Inflammatory macrophage (primary cell): ENCODE data around the gene DGKH.
"Not testable (repeated sequence)": the region's sequence is repeated elsewhere in the genome, so short reads cannot be mapped to it uniquely, and the experiment has no call there.

Experiments used
- DNase-seq, 2 donors: peaks; one replicate each; pipeline ENCODE4 v3.0.0-alpha.2; 2020 to 2022

DGKH gene

DNA sequence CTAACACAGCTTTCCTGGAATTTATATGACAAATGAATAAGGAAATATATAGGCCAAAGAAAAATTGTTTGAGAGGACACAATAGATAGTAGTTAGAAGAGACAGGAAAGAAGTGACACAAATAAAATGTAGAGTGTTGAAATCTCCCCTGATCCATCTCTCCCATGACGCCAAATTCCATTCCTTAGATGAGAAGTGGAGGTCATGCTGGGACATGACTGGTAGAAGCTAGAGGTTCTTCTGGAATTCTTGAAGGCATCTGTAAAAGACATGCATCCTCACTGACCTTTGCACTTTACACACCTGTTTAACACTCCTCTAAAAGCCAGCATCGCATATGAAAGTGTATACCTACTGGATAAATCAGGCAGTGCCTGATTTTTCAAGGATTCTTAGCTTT is 67.8 kb downstream of the DGKH start:
- DNase-seq, result no peak

- DNase-seq, result no peak
Measured at GRCh38 chr13:42119041-42119440, 70.6 kb downstream of the DGKH start.

DNA sequence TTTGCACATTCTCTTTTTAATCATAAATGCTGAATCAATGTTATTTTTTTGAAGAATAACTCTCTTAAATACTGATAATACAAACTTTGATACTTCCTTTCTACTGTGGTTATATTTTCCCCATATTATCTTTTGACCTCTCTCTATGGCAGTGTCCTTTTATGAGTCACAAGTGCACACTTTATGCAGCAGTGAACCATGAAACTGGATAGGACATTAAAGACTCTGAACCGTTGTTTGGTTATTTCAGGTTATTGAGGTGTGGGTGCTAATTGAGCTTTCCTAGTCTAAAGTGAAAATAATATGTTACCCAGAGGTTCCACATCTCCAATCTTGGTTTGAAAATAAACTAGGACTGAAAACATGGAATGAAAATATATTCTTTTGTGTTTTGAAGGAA is 71.4 kb downstream of the DGKH start:
- no peak for DNase-seq

DNA sequence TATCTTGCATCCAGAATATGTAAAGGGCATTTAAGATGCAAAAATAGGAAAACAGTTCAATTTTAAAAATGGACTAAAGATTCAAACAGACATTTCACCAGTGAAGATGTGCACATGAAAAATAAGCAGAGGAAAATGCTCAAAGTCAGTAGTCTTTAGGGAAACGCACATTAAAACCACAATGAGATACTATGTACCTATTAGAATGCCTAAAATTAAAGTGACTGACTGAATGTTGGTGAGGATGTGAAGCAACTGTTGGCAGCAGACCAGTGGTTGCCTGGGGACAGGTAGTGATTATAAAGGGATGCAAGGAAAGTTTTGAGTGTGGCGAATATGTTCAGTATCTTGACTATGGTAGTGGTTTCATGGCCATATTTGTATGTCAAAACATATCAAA is 75.2 kb downstream of the DGKH start:
- no peak for DNase-seq

DNA sequence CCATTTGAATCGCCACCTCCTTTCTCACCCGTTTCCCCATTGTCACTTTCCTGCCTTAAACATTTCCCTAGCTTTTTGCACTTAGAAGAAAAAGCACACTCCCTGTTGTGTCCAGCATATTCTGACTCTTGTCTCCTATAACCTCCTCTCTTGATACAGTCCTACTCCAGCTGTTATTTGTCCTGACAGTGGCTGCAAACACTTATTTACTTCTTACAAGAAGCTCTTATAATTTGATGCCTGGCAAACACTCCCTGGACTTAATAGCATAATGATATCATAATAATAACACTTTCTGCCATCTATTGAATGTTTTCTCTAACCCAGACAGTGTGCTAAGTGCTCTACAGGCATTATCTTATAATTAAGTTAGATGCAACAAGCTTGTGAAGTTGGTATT is 76.6 kb downstream of the DGKH start:
- no peak for DNase-seq

DNA sequence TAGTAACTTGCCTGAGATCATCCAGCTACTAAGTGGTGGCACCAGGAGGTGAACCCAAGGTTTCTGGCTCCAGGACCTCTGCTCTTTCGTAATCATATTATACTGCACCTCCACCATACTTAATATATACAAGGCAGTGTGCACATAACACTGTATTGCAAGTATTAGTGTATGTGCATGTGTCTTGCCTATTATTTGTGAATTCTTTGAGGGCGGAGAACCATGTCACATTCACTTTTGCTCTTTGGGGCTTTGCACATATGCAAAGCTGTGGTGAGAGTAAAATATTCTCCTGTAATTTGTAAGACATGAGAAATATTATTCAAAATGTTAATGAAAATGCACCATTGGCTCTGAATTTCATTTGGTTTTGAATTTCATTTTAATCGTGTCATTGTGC is 78.6 kb downstream of the DGKH start:
- DNase-seq, result no peak

DNA sequence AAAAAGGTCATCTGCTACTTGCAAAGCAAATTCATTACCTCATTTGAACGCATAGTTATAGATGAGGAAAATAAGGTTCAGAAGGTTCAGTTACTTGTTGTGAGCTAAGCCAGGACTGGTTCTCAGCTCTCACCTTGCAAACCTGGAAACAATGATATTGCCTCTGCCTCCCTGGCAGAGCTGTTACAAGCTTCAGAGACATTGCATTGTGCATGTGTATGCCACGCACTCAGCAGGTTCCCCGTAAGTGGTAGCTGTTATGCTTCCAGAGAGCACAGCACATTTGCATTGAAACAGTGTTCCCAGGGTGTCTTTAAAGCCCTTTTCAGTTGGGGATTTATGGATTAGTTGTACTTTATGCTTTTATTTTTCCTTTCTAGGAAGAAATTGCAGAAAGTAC is 80.6 kb downstream of the DGKH start:
- no peak for DNase-seq

- DNase-seq, result no peak
Measured at GRCh38 chr13:42136518-42136917, 88.1 kb downstream of the DGKH start.

DNA sequence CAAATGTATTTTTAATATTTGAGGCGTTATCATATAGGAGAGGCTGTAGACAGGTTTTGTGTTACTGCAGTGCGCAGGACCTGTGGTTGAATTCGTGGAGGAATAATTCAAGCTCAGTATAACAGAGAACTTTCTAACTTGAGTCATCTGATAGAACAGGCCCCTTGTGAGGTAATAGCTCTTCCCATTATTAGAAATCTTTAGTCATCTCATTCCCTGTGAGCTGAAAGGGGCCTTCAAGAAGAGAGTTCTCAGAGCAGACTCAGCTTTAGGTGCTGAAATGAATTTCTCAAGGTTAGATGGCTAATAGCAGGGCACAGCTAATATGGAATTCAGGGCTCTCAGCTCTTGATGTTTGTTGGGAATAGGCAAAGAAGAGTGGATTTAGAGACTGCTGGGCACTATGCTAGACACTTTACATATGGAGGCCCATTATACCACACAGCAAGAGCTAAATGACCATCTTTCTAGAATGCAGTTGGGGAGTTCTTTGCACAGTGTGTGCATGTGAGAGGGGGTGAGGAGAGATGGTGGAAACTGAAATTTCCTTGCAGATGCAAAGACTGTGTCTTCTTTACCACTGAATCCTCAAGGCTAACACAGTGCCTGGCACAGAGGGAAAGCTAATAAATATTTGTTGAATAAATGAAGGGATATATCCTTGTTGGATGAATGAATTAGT is 89.5 kb downstream of the DGKH start:
- no peak for DNase-seq

DNA sequence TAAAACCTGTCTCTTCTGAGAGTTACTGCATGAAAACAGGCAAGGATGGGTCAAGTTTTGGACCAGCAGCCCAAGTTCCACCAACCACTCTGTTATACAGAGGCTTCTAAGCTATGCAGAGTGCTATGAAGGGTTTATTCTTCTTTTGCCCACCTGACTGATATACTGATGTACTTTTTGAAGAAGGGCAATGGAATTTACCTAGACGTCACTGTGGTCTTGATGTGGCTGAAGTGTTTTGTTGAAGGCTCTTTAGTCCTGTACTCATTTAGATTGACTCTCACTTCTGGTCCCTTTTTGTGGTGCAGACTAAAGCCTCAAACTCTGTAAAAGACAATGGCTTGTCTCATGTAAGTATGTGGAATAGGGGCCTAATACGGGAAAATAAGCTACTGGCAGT is 92.0 kb downstream of the DGKH start:
- DNase-seq, result no peak

GRCh38 chr13:42141052-42141451 is 92.6 kb downstream of the DGKH start:
- DNase-seq, result not testable (repeated sequence)

GRCh38 chr13:42146359-42146758 is 97.9 kb downstream of the DGKH start:
- no peak for DNase-seq

- DNase-seq, result peak in 1 of 2 donors; percentile 30
Measured at GRCh38 chr13:42148538-42148937, 100.1 kb downstream of the DGKH start.

- DNase-seq, result peak; percentile 2 to 35
Measured at GRCh38 chr13:42149136-42149535, 100.7 kb downstream of the DGKH start.

GRCh38 chr13:42151781-42152180 is 103.3 kb downstream of the DGKH start:
- no peak for DNase-seq

DNA sequence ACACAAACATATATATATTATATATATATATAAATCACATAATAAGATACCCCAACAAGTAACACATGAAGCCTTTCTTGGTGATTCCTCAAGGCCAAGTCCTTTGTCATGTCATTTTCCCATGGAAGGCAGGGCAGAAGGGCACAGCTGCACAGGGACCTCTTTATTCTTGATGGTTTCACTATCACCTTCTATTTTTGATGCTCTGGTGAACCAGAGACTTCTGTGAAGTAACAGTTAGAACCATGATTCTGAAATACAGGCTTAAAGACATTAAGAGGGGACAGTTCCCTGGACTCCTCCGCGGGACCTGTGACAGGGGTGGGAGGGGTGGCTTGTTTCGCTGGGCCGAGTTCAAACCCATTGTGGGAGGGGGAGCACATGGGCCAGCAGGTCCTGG is 104.0 kb downstream of the DGKH start:
- DNase-seq, result no peak

DNA sequence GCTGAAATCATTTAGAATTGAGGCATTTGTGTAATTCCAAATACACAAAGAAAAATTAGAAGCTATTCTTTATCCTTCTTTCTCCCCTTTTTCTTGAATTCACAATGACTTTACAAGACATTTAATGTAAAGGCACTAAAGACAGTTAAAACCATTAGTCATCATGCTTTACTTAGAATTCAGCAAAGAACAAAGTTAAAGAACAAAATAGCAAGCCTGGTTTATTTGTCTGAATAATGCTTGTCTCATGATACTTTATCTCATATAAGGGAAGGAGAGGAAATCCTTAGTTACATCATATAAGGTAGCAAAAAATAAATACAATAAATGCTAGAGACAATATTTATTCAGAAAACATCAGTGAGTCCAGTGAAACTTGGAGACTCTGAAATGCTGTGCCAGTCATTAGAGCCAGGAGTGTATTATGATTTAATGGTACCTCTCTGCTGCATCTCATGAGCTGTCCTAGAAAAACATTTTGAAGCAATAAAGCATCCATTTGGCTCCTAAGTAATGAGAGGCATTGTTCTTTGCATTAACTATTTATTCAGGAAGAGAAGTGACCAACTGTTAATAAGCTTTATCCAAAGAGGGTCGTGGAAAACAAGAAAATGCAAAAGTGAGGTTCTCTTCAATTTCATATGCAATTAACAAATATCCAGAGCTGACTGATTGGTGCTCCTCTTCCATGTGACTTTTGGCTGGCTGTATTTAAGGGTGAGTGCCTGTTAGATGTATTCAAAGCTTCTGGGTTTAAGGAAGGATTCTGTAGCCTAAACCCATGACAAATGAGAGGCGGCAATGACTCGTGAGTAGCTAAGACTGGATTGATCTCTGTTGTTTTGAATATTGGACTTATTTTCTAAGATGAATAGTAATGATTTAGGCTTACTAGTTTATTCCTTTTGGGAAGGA is 105.0 kb downstream of the DGKH start:
- peak; percentile 47 to 73 for DNase-seq

DNA sequence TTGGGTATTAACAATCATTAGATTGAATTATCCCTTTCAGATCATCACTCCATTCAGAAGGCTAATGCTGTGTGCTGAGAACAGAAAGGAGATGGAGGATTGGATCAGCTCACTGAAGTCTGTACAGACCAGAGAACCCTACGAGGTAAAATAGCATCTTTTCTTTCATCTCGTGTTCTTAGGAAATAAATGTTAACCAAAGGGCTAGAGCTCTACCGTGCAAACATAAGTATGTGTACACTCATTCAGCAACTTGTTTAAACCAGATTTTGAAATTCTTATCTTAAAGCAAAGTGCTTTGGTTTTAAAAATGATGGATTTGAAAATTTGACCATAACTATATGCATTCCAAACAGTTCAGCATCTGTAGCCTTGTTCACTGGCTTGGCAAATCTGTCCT is 106.8 kb downstream of the DGKH start:
- DNase-seq, result no peak

GRCh38 chr13:42163338-42163737 is 114.9 kb downstream of the DGKH start:
- not testable (repeated sequence) for DNase-seq

- not testable (repeated sequence) for DNase-seq
Measured at GRCh38 chr13:42163910-42164309, 115.5 kb downstream of the DGKH start.

- no peak for DNase-seq
Measured at GRCh38 chr13:42164557-42165125, 116.2 kb downstream of the DGKH start.

DNA sequence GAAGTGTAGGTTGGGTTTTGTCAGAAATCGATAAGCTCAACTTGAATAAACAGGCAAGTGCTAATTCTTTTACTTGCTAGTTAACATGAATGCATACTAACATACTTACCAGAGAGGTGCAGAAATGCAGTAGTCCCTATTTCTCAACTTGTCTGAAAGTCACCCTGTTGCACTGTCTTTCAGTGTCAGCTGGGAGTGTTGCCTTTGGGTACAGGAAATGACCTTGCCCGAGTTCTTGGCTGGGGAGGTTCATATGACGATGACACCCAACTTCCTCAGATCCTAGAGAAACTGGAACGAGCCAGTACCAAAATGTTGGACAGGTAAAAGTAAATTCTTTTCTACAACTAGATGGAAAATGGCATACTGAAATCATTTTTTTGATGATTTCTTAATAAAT is 120.0 kb downstream of the DGKH start:
- peak; percentile 66 to 75 for DNase-seq

DNA sequence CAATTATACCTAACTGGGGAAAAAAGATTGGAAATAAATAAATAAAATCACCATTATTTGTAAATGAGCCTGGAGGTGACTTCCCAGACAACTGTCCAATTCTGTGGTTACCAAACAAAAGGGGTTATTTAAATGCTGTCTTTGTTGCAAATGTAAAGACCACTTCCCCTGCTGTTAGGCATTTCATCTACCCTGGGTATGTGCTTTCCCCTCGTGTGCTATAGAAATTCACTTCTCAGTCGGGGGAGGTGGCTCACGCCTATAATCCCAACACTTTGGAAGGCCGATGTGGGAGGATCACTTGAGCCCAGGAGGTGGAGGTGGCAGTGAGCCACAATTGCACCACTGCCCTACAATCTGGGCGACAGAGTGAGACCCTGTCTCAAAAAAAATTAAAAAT is 121.6 kb downstream of the DGKH start:
- no peak for DNase-seq
